ENCODE measurements around the gene DDA1. TPM values are rescaled to one million over a fixed set of nuclear protein-coding genes. Genes with fewer than 3 reads are reported as not detected.
"Not testable (repeated sequence)": the region's sequence is repeated elsewhere in the genome, so short reads cannot be mapped to it uniquely, and the experiment has no call there.

Gene DDA1
- polyA plus RNA-seq, 4 donors, result 30.1 to 43.6 (median 36.5) TPM

DNA sequence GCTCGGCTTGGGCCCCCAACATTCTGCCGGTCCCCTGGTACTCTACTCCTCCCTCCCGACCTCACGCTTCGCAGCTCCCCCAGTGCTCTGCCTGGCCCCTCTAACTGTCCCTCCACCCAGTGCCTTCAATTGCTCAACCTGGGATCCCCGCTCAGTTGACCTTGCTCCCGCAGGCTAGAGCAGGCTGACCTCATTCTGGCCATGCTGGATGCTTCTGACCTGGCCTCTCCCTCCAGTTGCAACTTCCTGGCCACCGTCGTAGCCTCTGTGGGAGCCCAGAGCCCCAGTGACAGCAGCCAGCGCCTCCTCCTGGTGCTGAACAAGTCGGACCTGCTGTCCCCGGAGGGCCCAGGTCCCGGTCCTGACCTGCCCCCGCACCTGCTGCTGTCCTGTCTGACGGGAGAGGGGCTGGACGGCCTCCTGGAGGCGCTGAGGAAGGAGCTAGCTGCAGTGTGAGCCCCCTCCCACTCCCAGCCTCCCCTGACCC is 31.6 kb downstream of the DDA1 start:
- DNase-seq (ENCODE audit: low read depth in 4 of 4, low spot score in 3 of 4), result no peak

DNA sequence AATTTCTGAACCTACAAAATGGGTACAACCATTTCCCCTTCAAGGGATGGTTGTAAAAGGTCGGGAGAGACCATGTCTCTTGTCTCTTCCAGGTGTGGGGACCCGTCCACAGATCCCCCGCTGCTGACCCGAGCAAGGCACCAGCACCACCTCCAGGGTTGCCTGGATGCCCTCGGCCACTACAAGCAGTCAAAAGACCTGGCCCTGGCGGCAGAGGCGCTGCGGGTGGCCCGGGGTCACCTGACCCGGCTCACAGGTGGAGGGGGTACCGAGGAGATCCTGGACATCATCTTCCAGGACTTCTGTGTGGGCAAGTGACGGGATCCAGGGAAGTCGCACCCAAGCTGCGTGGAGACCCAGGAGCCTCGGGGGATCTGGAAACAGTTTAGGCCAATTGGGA is 32.0 kb downstream of the DDA1 start:
- no peak for DNase-seq (ENCODE audit: low read depth in 4 of 4, low spot score in 3 of 4)

DNA sequence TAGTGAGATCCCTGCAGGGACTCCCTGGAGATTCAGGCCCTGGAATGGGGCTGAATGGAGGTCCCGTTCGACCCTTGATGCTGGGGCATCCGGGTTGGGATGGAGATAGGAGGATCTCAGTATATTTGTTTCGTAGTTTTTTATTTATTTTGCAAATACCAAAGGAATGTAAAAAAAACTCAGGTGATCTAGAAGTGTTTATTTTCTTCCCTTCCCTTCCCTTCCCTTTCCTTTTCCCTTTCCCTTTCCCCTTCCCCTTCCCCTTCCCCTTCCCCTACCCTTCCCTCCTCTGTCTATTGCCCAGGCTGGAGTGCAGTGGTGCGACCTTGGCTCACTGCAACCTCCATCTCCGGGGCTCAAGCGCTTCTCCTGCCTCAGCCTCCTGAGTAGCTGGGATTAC is 32.5 kb downstream of the DDA1 start:
- no peak for DNase-seq (ENCODE audit: low read depth in 4 of 4, low spot score in 3 of 4)

DNA sequence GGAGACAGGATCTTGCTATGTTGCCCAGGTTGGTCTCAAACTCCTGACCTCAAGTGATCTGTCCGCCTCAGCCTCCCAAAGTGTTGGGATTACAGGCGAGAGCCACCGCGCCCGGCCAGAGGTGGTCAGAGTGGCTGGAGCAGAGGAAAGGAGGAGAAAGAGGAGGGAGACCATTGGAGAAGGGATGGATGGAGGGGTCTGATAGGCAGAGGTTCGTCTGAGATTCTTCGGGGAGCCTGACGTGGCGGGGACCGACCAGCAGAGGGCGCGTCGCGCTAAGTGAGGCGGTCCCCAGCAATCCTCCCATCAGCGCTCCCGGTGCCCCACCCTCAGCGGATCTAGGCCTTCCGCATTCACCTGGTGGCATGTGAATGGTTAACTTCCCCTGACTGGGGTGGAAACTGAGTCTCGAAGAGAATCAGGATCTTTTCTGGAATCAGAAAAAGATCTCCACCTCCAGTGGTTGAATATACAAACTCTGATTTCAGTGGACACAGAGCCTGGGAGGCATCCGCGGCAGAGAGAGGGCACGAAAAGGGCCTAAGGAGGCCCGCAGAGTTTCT is 36.8 kb downstream of the DDA1 start:
- no peak for DNase-seq (ENCODE audit: low read depth in 4 of 4, low spot score in 3 of 4)

DNA sequence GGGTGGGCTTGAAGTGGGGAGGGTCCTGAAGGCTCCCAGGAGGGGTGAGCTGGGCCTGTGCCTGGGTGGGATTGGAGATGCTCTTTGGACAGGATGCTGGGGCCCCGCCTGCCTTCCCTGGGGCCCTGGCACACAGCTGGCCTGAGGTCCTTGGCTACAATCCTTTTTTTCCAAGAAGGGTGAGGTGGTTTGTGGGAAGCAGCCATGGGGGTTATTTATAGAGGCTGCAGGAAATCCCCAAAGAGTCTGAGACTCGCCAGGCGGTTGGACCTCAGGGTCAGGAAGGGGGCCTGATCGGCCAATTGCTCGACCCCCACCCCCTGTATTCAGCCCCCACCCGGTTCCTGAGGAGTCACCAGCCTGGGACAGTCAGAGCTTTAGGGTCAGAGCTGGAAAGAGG is 38.0 kb downstream of the DDA1 start:
- DNase-seq (ENCODE audit: low read depth in 4 of 4, low spot score in 3 of 4), result no peak

DNA sequence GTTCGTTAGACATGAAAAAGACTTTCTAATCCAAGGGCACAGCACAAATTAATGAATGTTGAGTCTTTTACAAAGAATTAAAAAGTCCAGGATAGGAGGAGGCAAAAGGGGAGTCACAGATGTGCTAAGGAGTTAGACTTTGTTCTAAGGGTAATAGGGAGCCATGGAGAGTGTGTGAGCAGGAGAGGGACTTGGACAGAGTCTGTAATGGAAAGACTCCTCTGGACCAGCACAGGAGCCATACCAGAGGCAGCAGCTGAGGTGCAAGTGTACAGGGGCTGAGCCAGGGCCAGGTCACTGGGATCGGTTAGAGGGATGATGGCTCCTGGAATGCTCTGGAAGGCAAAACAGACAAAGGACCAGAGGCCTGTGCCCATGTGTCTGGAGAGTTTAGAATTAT is 38.5 kb downstream of the DDA1 start:
- DNase-seq (ENCODE audit: low read depth in 4 of 4, low spot score in 3 of 4), result no peak

DNA sequence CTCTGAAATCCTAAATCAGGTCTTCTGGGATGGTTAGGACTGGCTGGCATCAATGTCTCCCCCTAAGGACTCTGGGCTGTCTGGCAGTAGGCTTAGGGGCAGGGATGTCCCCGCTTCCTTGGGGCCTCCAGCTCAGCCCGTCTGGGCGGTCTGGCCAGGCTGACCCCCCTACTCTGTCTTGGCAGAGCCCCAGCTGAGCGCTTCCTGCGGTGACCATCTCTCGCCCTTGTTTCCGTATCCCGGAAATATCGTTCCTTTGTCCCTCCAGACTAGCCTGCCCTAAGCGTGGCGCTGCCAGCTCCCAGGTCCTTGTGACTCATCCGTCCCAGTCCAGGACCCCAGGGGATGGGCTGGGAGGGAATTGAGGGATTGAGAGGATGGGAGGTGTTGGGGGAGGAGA is 39.3 kb downstream of the DDA1 start:
- DNase-seq (ENCODE audit: low read depth in 4 of 4, low spot score in 3 of 4), result peak in 1 of 4 donors; percentile 47

DNA sequence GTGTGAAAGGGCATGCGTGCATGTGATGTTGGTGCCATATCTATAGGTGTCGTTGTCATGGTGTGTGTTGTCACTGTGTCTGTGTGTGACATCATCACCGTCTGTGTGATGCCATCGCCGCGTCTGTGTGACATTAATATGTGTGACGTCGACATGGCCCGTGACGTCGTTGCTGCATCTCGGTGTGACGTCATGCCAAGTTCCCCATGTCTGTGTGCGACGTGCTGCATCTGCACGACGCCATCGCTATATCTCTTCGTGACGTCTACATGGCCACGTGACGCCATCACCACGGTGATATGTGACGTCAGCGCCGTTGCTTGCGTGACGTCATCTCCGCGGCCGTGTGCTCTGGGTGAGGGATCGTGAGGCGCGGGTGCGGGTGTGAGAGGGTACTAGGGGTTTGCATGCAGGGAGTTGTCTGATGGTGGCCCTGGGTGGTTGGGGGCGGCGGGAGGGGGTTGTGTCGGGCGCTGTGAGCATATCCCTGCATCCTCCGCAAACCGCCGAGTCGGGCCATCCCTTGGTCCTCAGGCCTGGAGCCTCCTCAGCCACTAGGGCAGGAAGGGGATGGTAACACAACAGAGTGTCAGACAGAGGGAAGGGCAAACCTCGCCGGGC is 42.6 kb downstream of the DDA1 start:
- no peak for DNase-seq (ENCODE audit: low read depth in 4 of 4, low spot score in 3 of 4)

DNA sequence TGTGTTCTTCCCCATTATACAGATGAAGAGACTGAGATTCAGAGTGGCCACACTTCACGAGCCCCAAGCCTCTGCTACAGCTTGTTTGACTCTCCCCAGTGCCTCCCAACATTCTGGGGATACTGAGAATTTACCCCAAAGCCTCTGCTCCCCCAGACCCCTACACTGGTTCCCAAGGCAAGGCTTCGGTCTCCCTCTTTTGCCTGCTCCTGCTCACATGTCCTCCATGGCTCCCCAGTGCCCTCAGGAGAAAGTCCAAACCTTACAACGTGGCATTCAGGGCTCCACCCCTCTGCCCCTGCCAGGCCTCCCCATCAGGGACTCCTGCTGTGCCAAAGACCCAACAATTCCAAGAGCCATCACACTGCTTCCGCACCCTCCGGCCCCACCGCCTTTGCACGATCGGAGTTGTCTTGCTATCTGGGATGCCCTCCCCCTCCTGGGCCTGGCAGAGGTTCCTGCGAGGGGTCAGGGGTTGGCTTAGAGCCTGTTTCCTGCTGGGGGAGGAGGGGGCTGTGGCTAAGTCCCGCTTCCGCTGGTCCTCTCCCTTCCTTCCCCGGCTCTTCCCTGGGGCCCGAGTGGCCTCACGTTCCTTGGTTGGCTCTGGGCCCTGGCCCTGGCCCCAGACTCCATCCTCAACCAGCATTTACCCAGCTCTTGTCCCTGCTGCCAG is 43.4 kb downstream of the DDA1 start:
- DNase-seq (ENCODE audit: low read depth in 4 of 4, low spot score in 3 of 4), result no peak

DNA sequence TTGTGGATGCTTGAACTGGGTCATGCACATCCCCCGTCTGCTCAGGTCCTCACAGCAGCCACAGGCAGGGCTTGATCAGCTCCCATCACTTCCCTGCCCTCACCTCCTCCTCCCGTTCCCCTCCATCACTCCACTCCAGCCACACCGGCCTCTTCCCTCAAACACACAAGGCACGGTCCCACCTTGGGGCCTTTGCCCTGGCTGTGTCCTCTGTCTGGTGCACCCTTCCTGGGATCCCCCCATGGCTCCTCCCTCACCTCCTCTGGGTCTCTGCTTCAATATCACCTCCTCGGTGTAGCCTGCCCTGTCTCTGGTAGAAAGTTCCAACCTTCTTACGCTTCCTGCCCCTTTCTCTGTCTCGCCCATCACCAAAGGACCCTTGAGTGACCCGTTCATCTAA is 44.0 kb downstream of the DDA1 start:
- DNase-seq (ENCODE audit: low read depth in 4 of 4, low spot score in 3 of 4), result no peak

DNA sequence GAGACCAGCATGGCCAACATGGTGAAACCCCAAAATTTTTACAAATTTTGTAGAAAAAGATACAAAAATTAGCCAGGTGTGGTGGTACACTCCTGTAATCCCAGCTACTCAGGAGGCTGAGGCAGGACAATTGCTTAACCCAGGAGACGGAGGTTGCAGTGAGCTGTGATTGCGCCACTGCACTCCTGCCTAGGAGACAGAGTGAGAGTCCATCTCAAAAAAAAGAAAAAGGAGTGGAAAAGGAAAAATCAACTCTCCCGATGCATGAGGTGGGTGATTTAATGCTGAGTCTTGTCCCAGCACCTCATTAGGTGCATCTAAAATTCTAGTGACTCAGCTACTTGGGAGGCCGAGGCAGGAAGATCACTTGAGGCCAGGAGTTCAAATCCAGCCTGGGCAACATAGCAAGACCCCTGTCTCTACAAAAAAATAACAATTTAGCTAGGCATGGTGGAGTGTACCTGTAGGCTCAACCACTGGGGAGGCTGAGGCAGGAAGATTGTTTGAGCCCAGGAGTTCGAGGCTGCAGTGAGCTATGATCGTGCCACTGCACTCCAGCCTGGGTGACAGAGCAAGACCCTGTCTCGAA is 47.8 kb downstream of the DDA1 start:
- DNase-seq (ENCODE audit: low read depth in 4 of 4, low spot score in 3 of 4), result no peak

DNA sequence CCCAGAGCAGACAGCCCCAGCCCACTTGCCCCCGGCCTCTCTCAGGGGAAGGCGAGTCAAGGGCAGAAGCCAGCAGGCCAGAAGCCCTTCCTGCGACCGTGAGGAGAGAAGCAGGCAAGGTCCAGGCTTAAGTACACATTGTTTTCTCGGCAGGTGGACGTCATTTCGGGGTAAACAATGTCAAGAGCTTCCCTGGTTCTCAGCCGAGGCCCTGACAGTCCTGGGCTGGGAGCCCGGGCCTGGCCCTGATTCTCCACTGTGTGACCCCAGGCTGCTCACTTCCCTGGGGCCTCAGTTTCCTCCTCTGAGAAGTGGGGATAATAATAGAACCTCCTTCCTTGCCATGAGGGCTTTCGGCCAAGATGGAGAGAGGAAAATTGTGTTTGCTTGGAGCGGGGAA is 48.4 kb downstream of the DDA1 start:
- DNase-seq (ENCODE audit: low read depth in 4 of 4, low spot score in 3 of 4), result no peak

DNA sequence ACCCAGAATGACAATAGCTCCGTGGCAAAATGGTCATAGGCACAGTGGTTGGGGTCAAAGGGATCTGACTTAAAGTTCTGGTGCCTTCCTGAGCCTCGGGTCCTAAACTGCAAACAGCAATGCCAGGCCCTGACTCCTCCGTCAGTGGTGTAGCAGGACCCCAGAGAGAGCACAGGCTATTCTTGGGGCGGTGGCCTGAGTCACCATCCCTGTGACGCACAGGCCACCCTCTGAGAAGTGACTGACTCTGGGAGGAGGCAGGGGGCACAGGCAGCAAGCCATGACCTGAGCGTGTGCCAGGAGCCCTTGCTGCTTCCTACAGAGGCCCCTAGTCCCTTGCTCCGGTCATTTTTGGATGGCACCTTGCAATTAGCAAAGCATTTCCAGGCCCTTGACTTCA is 49.0 kb downstream of the DDA1 start:
- DNase-seq (ENCODE audit: low read depth in 4 of 4, low spot score in 3 of 4), result no peak

DNA sequence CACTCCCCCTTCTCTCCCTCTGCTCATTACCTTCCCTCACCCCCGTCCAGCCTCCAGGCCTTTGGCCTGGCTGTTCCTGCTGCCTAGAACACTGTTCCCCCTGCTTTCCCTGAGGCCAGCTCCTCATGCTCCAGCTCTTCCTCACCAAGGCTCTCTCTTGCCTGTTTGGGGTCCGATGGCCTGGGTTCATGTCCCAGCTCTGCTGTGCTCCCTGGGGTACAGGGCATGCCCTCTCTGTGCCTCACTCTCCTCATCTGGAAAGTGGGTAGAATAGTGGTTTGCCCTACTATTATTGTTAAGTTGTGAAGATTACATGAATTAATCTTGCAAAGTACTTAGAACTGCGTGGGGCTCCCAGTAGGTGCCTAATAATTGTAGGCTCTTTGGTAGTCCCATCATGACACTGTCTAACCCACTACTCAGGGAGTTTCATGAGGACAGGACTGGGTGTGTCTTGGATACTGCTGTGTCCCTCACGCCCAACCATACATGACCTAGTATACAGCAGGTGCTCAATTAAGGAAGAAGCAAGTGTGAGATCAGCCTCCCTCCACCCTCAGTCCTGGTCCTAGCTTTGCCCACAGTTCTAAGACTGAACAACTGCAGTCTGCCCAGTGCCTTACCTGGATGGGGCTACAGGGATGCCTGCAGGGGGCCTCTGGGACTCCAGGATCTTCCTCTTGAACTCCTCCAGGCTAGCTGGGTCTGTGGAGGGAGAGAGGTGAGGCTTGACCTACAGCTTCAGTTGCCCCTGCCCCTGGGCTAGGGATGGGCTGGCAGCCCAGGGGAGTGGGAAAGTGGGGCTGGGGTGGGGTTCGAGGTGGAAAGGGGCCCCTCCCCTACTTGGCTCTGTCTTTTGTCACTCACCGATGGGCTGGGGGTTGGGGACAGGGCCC is 50.8 kb downstream of the DDA1 start:
- DNase-seq (ENCODE audit: low read depth in 4 of 4, low spot score in 3 of 4), result no peak

DNA sequence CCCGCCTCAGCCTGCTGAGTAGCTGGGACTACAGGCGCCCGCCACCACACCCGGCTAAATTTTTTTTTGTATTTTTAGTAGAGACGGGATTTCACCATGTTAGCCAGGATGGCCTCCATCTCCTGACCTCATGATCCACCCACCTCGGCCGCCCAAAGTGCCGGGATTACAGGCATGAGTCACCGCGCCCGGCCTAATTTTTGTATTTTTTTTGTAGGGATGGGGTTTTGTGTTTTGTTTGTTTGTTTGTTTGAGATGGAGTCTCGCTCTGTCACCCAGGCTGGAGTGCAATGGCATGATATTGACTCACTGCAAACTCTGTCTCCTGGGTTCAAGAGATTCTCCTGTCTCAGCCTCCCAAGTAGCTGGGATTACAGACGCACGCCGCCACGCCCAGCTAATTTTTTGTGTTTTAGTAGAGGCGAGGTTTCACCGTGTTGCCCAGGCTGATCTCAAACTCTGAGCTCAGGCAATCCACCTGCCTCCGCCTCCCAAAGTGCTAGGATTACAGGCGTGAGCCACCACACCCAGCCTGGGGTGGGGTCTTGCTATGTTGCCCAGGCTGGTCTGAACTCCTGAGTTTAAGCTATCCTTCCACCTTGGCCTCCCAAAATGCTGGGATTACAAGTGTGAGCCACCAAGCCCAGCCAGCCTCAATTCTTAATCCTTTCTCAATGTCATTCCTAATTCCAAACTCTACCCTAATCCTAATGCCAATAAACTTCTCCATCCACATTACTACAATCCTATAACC is 54.7 kb downstream of the DDA1 start:
- not testable (repeated sequence) for DNase-seq (ENCODE audit: low read depth in 4 of 4, low spot score in 3 of 4)

DNA sequence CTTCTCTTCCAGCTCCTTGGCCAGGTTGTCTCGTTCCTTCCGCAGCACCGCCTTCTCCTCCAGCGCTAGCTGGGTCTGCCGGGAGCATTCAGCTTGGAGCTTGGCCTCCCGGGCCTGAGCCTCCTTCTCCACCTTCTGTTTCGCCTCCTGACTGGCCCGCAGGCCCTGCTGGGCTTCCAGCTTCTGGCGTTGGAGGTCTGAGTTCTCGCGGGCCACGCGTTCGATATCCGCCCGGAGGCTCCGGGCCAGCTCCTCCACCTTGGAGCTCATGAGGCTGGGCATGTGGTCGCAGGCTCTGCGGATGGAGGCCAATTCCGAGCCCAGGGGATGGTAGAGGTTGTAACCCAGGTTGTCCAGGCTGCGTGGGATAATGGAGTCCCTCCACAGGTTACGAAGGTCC is 56.0 kb downstream of the DDA1 start:
- no peak for DNase-seq (ENCODE audit: low read depth in 4 of 4, low spot score in 3 of 4)

DNA sequence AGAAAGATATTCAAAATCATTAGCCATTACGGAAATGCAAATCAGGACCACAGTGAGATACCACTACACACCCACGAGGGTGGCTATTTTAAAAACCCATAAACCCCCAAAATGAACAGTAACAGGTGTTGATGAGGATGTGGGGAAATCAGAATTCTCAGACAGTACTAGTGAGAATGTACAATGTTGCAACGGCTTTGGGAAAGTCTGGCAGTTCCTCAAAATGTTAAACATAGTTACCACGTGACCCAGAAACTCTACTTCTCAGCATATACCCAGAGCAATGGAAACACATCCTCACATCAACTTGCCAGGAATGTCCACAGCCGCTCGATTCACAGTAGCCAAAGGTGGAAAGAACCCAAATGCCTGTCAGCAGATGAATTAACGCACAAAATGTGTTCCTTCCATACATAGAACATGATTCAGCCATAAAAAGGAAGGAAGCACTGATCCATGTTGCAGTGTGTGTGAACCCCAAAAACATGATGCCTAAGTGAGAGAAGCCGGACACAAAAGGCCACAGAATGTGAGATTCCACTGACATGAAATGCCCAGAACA is 60.7 kb downstream of the DDA1 start:
- DNase-seq (ENCODE audit: low read depth in 4 of 4, low spot score in 3 of 4), result no peak

All from left renal pelvis (tissue), 4 donors.